Hepatic stellate cell (primary cell): ENCODE measurements around the gene CHST15.

Experiments
- DNase-seq: peaks from one replicate; pipeline ENCODE4 v3.0.0; 2011; ENCODE audit warnings: low spot score

Gene CHST15

DNA sequence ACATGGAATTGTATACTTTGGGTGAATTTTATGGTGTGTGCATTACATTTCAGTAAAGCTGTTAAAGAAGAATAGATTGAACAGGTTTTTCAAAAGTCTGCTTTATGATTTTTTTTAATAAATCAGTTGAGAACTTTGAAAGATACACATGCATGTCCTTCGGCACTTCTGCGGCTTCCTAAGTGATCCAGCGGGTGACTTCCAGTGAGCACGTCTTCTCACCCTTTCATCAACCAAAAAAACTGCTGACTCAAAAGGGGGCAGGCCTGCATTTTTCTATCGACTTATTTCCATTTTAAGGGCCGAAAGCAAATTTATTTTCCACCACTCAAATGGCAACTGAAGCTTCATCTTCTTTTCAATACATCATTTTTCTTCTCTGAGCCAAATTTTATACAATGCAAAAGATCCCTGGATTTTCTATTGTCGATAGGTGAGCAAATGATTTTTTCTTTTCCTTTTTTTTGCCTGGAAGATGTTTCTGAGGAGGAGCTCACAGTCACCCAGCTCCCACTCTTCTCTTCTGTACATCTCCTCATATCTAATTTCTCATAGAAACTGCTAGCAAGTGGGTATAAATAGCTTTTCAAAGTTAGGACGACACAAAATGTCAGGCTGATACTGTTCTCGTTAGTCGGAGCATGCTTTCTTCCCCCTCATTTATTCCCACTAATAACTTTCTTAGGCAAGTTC lies 10.2 kb downstream of the CHST15 start:
- DNase-seq: no peak

DNA sequence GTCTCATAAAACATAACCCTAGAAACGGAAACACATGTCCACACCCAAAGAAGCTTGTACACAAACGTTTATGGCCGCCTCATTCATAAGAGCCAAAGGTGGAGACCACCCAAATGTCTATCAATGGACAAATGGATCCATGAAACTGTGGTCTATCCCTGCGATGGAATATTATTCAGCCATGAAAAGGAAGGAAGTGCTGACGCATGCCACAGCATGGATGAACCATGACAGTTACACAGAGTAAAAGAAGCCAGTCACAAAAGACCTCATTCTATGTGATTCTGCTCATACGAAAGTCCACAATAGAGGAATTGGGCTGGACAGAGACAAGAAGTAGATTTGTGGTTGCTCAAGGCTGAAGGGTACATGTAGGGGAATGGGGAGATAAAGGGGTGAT lies 10.8 kb downstream of the CHST15 start:
- DNase-seq: no peak

DNA sequence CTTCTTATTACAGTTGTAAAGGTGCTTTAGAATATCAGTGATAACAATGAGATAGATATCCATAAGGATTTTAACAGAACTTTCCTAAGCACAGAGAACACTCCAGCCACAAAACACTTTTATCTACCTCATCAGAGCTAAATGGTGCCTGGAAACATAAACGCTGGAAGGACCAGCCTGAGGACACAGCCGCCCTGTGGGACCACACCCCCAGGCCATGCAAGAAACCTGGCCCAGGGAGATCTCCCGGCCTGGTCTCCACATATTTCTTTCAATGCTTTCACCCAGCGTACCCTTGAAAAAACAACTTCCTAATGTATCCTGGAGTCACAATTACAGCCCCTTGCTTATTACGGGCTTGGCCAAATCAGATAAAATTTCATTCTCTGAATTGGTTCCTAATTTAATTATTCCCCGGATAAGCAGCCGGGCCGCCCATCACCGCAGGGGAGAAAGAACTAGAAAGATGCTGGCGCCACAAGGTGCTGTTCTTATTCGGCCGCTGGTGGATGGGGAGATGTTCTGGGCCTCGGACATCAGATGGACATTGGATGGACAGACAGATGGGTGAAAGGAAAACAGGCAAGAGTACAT lies 11.8 kb downstream of the CHST15 start:
- no peak for DNase-seq

- DNase-seq: no peak
Observed at GRCh38 chr10:124079864-124080263, 13.5 kb downstream of the CHST15 start.

GRCh38 chr10:124078714-124079113 lies 14.7 kb downstream of the CHST15 start:
- no peak for DNase-seq

DNA sequence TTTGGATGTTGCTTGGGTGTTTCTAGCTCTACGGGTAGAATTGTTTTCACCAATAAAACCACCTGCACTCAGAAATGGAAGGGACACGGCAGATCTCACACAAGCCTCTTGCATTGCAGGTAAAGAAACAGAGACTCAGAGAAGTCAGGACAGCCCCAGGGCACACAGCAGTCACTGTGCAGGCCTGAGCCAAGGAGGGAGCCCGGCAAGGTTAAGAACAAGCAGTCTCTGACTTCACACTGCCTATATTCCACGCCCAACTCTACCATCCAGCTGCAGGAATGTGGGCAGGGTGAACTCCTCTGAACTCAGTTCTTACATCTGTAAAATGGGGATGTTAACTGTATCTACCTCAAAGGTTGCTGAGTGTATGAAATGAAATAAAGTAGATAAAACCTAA lies 15.4 kb downstream of the CHST15 start:
- DNase-seq: no peak

GRCh38 chr10:124077208-124077993 lies 16.0 kb downstream of the CHST15 start:
- no peak for DNase-seq

DNA sequence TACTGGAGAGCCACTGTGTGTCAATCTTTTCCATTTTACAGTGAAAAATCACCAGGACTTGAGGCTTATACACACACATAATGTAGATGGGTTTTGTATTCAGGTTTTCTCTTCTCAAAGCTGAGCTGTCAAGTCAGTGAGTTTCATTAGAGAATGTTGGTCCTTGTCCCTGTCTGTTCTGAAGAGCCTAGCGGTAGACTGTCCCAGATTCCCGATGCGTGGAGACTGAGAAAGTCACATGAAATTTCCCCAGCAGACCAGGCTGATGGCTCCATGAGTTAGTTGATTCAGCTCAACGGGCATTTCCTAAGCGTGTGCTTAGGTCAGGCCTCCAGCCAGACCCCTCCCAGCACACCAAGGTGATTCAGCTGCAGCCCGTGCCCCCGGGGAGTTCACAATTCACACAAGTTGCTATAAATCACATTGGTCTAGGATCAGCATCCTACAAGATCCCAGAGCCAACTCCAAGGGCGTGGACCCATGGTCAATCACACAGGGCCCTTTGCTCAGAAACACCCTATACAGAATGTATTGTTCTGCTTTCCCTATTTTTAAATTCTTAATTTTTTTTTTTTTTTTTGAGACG lies 17.2 kb downstream of the CHST15 start:
- DNase-seq: no peak

GRCh38 chr10:124075231-124075955 lies 18.0 kb downstream of the CHST15 start:
- DNase-seq: no peak

GRCh38 chr10:124074501-124075109 lies 18.8 kb downstream of the CHST15 start:
- DNase-seq: no peak

- no peak for DNase-seq
Observed at GRCh38 chr10:124073978-124074377, 19.4 kb downstream of the CHST15 start.

- DNase-seq: no peak
Observed at GRCh38 chr10:124072541-124072940, 20.9 kb downstream of the CHST15 start.

DNA sequence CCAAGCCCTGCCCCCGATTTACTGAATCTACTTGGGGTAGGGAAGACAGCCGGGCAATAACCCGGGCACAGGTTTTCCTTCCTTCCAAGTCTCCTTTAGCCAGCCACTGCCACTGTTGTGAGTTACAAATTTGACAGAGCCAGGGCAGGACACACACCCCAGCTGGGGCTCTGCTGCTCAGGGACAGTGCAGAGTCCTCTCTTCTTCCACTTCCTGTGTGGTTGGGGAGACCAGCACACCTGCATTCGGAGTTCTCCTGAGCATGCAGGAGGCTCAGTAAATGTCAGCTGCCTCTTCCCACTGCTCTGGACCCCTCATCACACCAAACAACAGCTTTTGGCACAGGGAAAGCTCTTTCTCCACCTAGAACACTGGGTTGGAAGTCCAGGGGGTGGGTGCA lies 21.3 kb downstream of the CHST15 start:
- DNase-seq: no peak

DNA sequence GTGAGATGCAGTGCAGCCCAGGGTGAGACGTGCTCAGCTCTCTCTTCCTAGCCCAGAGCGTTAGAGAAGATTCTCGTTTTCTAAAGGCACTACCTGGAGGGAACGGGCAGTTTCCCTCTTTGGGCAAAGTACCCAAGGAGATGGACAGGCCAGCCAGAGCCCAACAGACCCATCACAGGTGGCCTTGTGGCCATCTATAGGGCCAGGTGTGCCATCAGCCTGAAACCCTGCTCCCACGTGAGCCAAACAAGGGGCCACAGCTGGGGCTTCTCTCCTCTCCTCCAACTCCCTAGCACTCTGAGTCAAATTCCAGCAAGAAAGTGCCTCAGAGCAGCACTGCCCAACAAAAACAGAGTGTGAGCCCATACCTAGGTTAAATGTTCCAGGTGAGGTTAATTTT lies 22.3 kb downstream of the CHST15 start:
- no peak for DNase-seq

DNA sequence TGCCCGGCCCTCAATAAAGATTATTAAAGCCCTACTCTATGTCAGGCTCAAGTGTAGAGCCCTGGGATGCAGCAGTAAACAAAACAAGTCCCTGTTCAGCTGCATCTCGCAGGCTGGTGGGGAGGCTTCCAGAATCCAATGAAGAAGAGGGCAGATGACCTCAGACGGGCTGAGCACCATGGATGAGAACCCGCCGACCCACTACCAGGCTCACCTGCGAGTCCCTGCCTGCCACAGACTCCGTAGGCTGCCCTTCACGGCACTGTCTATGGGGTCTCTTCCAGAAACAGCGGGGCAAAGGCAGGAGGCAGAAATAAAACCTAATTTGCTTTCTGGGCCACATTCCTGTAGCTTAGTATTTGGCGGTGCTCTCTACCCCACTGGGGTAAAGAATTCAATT lies 22.7 kb downstream of the CHST15 start:
- no peak for DNase-seq

- DNase-seq: no peak
Observed at GRCh38 chr10:124069341-124070264, 23.8 kb downstream of the CHST15 start.

- no peak for DNase-seq
Observed at GRCh38 chr10:124068929-124069328, 24.5 kb downstream of the CHST15 start.

DNA sequence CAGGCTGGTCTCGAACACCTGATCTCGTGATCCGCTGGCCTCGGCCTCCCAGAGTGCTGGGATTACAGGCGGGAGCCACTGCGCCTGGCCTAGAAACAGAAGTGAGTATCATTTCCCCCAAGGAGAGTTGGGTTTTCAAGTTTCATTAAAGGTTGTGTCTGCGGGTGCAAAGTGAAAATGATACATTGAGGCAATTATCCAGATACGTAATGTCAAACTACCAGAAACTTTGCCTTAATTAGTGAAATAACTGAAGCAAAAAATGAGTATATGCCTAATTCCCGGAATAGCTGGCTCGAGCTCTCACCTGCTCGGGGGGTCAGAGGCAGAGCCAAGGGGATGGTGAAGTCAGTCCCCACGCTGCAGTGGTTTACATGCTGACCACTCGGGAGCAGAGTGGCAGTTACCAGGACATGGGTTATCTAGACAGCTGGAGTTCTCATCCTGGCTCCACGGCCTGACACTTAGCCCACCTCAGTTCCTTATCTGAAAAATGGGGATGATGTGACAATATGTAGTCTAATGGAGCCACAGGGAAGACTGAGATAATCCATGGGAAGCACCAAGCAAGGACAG lies 25.5 kb downstream of the CHST15 start:
- DNase-seq: no peak

- no peak for DNase-seq
Observed at GRCh38 chr10:124066781-124067714, 26.4 kb downstream of the CHST15 start.
